Measurements from ENCODE around the gene KIAA0319L.
"Not testable (repeated sequence)": the region's sequence is repeated elsewhere in the genome, so short reads cannot be mapped to it uniquely, and the experiment has no call there.

Gene KIAA0319L

GRCh38 chr1:35581621-35582020 is 24.4 kb upstream of the KIAA0319L start:
- not testable (repeated sequence) for DNase-seq (ENCODE audit: low read depth in 1 of 2, low spot score in 1 of 2)

DNA sequence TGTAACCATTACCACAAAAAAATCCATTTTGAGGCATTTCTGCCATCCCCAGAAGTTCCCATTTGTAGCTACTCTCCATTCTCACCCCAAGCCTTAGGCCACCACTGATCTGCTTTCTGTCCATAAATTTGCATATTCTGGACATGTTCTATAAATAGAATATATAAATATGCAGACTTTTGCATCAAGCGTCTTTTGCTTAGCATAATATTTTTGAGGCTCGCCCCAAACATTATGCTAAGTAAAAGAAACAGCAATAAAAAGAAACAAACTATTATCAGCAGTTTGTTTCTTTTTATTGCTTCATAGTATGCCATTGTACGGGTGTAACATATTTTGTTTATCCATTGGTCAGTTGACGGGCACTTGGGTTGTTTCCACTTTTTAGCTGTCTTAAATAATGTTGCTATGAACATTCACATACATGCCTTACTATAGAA is 23.8 kb upstream of the KIAA0319L start:
- DNase-seq (ENCODE audit: low read depth in 1 of 2, low spot score in 1 of 2): no peak

GRCh38 chr1:35577071-35577998 is 20.1 kb upstream of the KIAA0319L start:
- peak in 1 of 2 donors; percentile 34 for DNase-seq (ENCODE audit: low read depth in 1 of 2, low spot score in 1 of 2)

- not testable (repeated sequence) for DNase-seq (ENCODE audit: low read depth in 1 of 2, low spot score in 1 of 2)
Observed at GRCh38 chr1:35576766-35577070, 19.5 kb upstream of the KIAA0319L start.

GRCh38 chr1:35576061-35576765 is 19.0 kb upstream of the KIAA0319L start:
- DNase-seq (ENCODE audit: low read depth in 1 of 2, low spot score in 1 of 2): no peak

DNA sequence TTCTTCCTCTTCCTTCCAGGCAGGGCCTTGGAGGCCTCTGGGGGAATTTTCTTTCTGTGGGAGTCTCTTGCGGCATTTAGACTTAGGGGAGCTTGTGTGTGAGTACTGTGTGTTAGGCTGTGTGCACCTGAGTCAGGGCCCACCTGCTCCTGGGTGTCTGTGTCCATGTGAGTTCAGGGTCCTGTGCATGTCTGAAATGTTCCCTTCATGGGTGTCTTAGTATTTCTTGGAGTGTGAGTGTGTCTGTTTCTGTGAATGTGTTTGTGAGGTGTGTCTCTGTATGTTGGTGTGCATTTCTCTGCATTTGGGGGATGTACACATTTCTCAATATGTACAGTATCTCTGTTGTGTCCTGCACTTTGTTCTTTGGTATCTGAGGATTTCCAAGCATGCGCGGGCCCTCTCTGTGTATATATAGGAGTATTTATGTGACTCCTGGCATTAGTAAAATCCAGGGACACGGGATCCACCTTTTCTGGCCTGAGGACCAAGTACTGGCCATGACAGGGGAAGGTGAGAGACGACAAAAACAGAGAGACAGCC is 18.3 kb upstream of the KIAA0319L start:
- DNase-seq (ENCODE audit: low read depth in 1 of 2, low spot score in 1 of 2): no peak

- DNase-seq (ENCODE audit: low read depth in 1 of 2, low spot score in 1 of 2): no peak
Observed at GRCh38 chr1:35574655-35575415, 17.6 kb upstream of the KIAA0319L start.

DNA sequence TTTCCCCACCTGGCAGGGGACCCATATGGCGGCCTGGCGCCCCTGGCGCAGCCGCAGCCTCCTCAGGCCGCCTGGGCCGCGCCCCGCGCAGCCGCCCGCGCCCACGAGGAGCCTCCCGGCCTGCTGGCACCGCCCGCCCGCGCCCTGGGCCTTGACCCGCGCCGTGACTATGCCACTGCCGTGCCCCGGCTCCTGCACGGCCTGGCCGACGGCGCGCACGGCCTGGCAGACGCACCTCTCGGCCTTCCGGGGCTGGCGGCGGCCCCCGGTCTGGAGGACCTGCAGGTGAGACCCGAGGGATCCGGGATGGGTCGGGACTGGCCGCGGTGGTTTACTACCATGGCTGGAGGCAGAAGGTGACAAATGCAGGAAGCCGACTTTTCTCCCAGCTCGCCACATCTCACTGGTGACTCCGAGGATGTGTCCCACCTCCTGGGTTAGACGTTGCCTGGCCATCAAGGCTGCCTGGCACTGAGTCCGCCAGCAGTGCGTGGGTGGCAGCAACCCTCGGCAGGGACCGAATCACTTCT is 17.0 kb upstream of the KIAA0319L start:
- DNase-seq (ENCODE audit: low read depth in 1 of 2, low spot score in 1 of 2): no peak

GRCh38 chr1:35573198-35574124 is 16.3 kb upstream of the KIAA0319L start, which contains the start of gene TFAP2E:
Gene TFAP2E (plus strand): TSS chr1:35573314. CDS start chr1:35573578, 264 bp downstream.
- DNase-seq (ENCODE audit: low read depth in 1 of 2, low spot score in 1 of 2): no peak

DNA sequence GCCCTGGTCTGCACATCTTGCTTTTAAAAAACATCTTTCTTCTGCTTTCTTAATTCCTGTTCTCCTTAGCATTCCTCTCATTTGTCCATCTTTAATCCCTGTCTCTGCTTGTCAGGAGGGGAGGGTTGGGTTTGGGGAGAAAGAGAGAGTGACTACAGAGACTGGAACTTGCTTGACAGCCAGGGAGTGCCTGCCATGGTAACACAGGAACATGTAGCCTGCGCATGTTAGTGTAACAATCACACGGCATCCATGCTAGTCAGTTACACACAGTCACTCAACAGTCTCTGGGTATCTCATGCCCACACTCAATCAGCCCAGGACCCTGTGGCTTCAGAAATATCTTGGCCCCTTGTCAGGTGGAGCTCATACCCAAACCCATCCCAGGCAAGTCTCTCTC is 15.1 kb upstream of the KIAA0319L start:
- no peak for DNase-seq (ENCODE audit: low read depth in 1 of 2, low spot score in 1 of 2)

DNA sequence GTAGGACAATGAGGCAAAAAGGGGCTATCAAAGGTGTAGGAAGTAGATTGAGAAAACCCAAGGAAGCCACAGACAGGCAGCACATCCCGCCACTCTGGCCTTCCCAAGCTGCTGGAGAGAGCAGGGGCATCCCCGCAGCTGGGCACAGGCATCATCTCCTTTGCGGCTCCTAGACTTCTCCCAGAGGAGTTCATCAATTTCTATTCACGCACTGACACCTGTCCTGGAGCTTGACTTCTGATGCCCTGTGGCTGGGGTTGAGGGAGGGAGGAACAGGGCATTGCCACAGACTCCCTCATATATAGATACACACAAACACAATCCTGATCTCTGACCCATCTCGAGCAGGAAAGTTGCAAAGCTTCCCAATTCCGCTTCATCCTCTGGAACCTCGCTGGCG is 14.1 kb upstream of the KIAA0319L start:
- no peak for DNase-seq (ENCODE audit: low read depth in 1 of 2, low spot score in 1 of 2)

GRCh38 chr1:35570589-35571137 is 13.5 kb upstream of the KIAA0319L start:
- no peak for DNase-seq (ENCODE audit: low read depth in 1 of 2, low spot score in 1 of 2)

- no peak for DNase-seq (ENCODE audit: low read depth in 1 of 2, low spot score in 1 of 2)
Observed at GRCh38 chr1:35569936-35570335, 12.7 kb upstream of the KIAA0319L start.

DNA sequence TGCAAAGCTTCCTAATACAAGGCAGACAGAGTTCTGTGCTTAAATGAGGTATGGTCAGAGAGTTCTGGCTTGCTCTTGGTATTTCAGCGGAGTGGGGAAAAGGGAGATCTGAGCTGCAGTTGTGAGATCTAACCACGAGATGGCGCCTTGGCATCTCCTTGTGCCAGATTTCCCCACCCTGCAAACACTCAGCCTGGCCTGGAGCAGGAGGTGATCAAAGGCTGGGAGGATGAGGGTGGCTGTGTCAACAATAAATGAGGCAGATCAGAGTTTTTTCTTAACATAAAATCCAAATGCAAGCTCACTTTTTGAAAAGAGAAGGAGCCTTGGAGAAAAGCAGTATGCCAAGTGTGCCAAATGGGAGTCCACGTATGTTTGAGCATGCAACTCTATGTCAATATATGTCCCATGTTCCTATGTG is 11.8 kb upstream of the KIAA0319L start:
- peak in 1 of 2 donors; percentile 59 for DNase-seq (ENCODE audit: low read depth in 1 of 2, low spot score in 1 of 2)

GRCh38 chr1:35567947-35568558 is 10.8 kb upstream of the KIAA0319L start:
- DNase-seq (ENCODE audit: low read depth in 1 of 2, low spot score in 1 of 2): no peak

- DNase-seq (ENCODE audit: low read depth in 1 of 2, low spot score in 1 of 2): no peak
Observed at GRCh38 chr1:35565742-35566133, 8.5 kb upstream of the KIAA0319L start.

GRCh38 chr1:35564884-35565741 is 7.9 kb upstream of the KIAA0319L start:
- no peak for DNase-seq (ENCODE audit: low read depth in 1 of 2, low spot score in 1 of 2)

All from activated CD4-positive, alpha-beta T cell treated with anti-CD3 and anti-CD28 coated beads, Interleukin-2, amount 50 U/mL, for 24 hours (primary cell).